RWPE2 (cell line): ENCODE measurements around the gene CDKN2D.

ENCODE experiments used
- ATAC-seq: fragments of 200-7000 bp; cut with Tn5 transposase; 3 replicates; pipeline ENCODE4 v1.9.1; 2021; ENCODE audit warnings: low read depth
- DNase-seq: peaks from one replicate; pipeline ENCODE4 v3.0.0-alpha.2; 2020; ENCODE audit warnings: low spot score
- H3K27ac ChIP-seq: fragments of 450-650 bp; 2 replicates; pipeline ENCODE4 v1.5.1; 2017; ENCODE audit warnings: mild to moderate bottlenecking; ENCODE audit not compliant: poor library complexity, severe bottlenecking
- H3K27me3 ChIP-seq: fragments of 250-450 bp; sonication (Bioruptor Pico); 2 replicates; pipeline ENCODE4 v1.5.1; 2021; ENCODE audit warnings: mild to moderate bottlenecking, moderate library complexity; ENCODE audit not compliant: insufficient read depth, poor library complexity, severe bottlenecking
- H3K36me3 ChIP-seq: fragments of 250-450 bp; sonication (Bioruptor Pico); 2 replicates; pipeline ENCODE4 v1.5.1; 2020; ENCODE audit warnings: low read depth, mild to moderate bottlenecking, moderate library complexity
- H3K4me1 ChIP-seq: fragments of 250-450 bp; sonication (Bioruptor Pico); 2 replicates; pipeline ENCODE4 v1.5.1; 2021; ENCODE audit warnings: mild to moderate bottlenecking, moderate library complexity; ENCODE audit not compliant: insufficient read depth, poor library complexity, severe bottlenecking
- H3K4me3 ChIP-seq: fragments of 250-450 bp; sonication (Bioruptor Pico); 2 replicates; pipeline ENCODE4 v1.5.1; 2021; ENCODE audit warnings: mild to moderate bottlenecking, moderate library complexity; ENCODE audit not compliant: severe bottlenecking
- H3K9me3 ChIP-seq: fragments of 250-450 bp; sonication (Bioruptor Pico); 2 replicates; pipeline ENCODE4 v1.5.1; 2021; ENCODE audit warnings: mild to moderate bottlenecking, moderate library complexity; ENCODE audit not compliant: severe bottlenecking
- TF ChIP-seq, protein P1 (sequence below): fragments of 450-650 bp; IDR thresholded peaks from one replicate; pipeline ENCODE4 v1.5.1; 2017; ENCODE audit warnings: mild to moderate bottlenecking, moderate library complexity; ENCODE audit not compliant: poor library complexity, severe bottlenecking

CDKN2D gene

GRCh38 chr19:10611907-10612306, 43.1 kb upstream of the CDKN2D start:
- H3K4me1 ChIP-seq = peaks cover under 1% of the 10 kb centered on the region
- H3K9me3 ChIP-seq = no peaks in the 10 kb centered on the region
- DNase-seq (no peak), ATAC-seq (no peak)
- no peaks in the 10 kb centered on the region for H3K36me3 ChIP-seq
- TF ChIP-seq, protein P1, sequence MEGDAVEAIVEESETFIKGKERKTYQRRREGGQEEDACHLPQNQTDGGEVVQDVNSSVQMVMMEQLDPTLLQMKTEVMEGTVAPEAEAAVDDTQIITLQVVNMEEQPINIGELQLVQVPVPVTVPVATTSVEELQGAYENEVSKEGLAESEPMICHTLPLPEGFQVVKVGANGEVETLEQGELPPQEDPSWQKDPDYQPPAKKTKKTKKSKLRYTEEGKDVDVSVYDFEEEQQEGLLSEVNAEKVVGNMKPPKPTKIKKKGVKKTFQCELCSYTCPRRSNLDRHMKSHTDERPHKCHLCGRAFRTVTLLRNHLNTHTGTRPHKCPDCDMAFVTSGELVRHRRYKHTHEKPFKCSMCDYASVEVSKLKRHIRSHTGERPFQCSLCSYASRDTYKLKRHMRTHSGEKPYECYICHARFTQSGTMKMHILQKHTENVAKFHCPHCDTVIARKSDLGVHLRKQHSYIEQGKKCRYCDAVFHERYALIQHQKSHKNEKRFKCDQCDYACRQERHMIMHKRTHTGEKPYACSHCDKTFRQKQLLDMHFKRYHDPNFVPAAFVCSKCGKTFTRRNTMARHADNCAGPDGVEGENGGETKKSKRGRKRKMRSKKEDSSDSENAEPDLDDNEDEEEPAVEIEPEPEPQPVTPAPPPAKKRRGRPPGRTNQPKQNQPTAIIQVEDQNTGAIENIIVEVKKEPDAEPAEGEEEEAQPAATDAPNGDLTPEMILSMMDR = no peak
- no peaks in the 10 kb centered on the region for H3K27me3 ChIP-seq
- no peak overlapping the region for H3K4me3 ChIP-seq
- H3K27ac ChIP-seq = no peak overlapping the region

DNA sequence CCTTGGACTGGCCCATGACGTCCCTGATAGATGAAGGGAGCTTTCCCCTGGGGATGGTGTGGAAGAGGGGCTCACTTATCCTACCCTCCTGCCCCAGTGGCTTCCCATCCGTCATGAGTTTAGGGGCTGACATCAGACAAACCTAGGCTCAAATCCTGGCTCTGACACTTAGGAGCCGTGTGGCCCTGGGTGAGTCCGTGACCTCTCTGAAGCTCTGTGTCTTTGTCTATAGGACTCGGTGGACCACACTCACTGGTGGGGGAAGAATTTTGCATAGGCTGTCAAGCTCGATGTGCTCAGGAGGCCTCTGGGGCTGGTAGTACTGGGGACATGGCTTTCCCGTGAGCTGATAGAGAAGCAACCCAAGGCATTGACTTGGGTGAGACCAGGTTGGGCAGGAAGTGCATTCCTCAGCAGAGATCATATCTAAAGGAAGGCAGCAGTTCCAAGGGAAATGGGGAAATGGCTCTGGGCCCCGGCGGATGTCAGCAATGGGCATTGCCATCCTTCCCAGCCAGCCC, 35.7 kb upstream of the CDKN2D start:
- peaks cover 20% of the 10 kb centered on the region for H3K4me1 ChIP-seq
- ATAC-seq (peak; percentile 57), DNase-seq (no peak)
- H3K27ac ChIP-seq = peak overlapping the region; percentile 63
- TF ChIP-seq, protein P1 = no peak
- no peaks in the 10 kb centered on the region for H3K36me3 ChIP-seq
- H3K27me3 ChIP-seq = no peaks in the 10 kb centered on the region
- no peaks in the 10 kb centered on the region for H3K9me3 ChIP-seq
- no peak overlapping the region for H3K4me3 ChIP-seq

- TF ChIP-seq, protein P1 = no peak
- ATAC-seq (no peak), DNase-seq (no peak)
- peak overlapping the region; percentile 63 for H3K27ac ChIP-seq
- H3K27me3 ChIP-seq = no peaks in the 10 kb centered on the region
- H3K9me3 ChIP-seq = no peaks in the 10 kb centered on the region
- peaks cover 20% of the 10 kb centered on the region for H3K4me1 ChIP-seq
- no peak overlapping the region for H3K4me3 ChIP-seq
- H3K36me3 ChIP-seq = no peaks in the 10 kb centered on the region
Observed at GRCh38 chr19:10603873-10604459, 35.2 kb upstream of the CDKN2D start.

DNA sequence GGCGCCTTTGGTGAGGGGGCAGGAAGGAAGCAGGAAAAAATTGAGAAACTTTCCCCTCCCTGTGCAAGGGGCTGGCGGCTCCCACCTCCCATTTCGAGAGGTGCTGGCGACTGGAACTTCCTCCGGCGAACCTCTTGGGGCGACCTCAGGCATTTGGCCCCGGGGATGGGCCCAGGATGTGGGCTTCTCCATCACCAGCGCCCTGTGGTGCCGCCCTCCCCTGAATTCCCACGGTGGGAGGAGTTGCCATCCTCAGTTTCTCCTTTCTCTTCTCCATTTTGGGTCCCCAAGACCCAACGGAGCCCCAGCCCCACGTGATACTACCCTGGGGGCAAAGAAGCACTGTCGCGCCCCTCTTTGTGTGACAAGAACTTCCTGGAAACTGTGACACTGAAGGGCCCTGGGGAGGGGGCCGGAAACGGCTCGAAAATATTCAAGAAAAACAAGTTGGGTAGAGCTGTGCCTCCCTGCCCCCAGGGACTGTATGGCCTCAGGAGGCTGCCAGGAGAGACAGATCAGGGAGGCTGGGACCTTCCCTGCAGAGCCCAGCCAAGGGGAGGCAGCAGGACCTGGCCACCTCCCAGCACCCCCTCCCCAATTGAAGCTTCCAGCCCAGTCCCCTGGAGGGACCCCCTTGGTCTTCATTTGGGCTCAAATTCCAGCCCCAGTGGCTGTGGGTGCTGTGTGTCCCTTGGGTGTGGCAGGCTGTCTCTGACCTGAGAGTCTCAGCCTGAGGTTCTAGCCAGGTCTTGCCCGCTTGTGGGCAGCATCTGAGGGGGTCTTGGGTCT, 34.5 kb upstream of the CDKN2D start:
- Histone ChIP-seq H3K4me1 (peaks cover 20% of the 10 kb centered on the region), H3K4me3 (peak overlapping the region; percentile 73), H3K36me3 (no peaks in the 10 kb centered on the region), H3K9me3 (no peaks in the 10 kb centered on the region), H3K27me3 (no peaks in the 10 kb centered on the region), H3K27ac (peak overlapping the region; percentile 63)
- no peak for ATAC-seq
- no peak for DNase-seq
- TF ChIP-seq, protein P1 = no peak
